ENCODE results near the gene SCFD2. TPM values are rescaled to one million over a fixed set of nuclear protein-coding genes. Genes with fewer than 3 reads are reported as not detected.

SCFD2 gene
- total and polyA plus RNA-seq, 2 of the 8 experiments (the other 6 are each of a cell fraction or from before 2014, with no cell fraction given), result 6.2 to 10.2 TPM

DNA sequence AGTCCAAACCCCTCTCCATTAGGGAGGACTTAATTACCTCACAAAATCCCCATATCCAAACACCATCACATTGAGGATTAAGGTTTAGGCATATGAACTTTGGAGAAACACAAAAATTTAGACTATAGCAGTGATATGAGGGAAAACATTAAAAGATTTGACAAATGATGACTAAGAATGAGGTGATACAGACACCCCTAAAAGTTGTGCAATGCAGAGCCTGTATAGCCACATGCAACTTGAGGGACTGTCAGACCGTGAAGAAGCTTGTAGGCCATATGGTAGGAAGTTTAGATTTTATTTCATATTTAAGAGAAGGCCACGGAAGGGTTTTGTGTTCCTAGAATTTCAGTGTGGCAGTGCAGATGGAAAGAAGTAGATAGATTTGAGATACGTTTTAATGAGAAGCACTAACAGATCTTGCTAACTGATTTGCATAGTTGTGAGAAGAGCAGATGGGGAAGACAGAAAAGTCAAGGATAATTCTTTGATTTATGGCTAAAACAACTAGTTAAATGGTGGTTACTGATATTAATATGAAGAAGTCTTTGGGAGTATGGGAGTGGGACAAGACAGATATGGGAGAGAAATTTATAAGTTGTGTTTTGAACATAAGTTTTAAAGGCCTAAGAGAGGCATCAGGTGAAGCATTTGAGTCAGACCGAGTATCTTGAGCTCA lies 6.1 kb upstream of the SCFD2 start (continued):
- no peak for TF ChIP-seq EZH2 (IDR thresholded peaks at IDR 0.05; ENCODE audit: low read depth, low read length, severe bottlenecking)
- TF ChIP-seq MAFK (IDR thresholded peaks at IDR 0.05; ENCODE audit: low read depth, low read length), result no peak
- TF ChIP-seq RFX5 (IDR thresholded peaks at IDR 0.05; ENCODE audit: borderline replicate concordance, low read depth, low read length), result no peak
- no peak for TF ChIP-seq POLR2AphosphoS5 (IDR thresholded peaks at IDR 0.05; ENCODE audit: low read depth, low read length)
- no peak for TF ChIP-seq EGR1 (IDR thresholded peaks at IDR 0.05; ENCODE audit: borderline replicate concordance, low read depth, low read length)
- TF ChIP-seq SRF (IDR thresholded peaks at IDR 0.05; ENCODE audit: low read depth, low read length), result no peak

Measured in H1 (cell line).